ENCODE results near the gene TMEM233. TPM values are rescaled to one million over a fixed set of nuclear protein-coding genes. Genes with fewer than 3 reads are reported as not detected.
A peak's percentile ranks its signal among the peaks of the same experiment; 100 is the strongest.

Gene TMEM233
- total RNA-seq, 4 donors from 2014 or later: 25.2 to 89.1 (median 57.8) TPM

DNA sequence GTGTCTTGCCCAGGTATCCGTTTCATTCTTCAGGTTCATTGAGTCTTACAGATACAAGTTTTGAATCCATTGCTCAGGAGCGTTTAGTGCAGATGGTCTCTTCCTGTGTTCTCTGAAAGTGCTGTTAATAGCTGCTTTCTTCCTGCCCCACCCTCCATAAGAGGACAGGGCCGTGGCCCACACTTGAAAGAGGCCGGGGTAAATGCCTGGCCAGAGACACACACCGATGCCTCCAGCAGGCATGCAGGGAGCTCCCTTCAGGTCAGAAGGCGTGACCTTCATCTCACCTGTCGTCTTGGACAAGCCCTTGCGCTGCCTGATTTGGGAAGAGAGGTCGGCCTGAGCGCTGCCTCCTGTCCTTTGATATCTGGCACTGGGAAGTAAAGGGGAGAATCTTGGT lies 85.9 kb downstream of the TMEM233 start:
- Histone ChIP-seq H3K36me3 (peaks cover 7 to 78% of the 10 kb centered on the region in 2 donors), H3K4me3 (no peak overlapping the region), H3K4me1 (peaks cover 0 to 33% of the 10 kb centered on the region in 2 donors), H3K27ac (no peak overlapping the region), H3K27me3 (no peaks in the 10 kb centered on the region), H3K9me3 (no peaks in the 10 kb centered on the region)
- TF ChIP-seq POLR2A (IDR thresholded peaks at IDR 0.05): no peak
- TF ChIP-seq, protein P1, sequence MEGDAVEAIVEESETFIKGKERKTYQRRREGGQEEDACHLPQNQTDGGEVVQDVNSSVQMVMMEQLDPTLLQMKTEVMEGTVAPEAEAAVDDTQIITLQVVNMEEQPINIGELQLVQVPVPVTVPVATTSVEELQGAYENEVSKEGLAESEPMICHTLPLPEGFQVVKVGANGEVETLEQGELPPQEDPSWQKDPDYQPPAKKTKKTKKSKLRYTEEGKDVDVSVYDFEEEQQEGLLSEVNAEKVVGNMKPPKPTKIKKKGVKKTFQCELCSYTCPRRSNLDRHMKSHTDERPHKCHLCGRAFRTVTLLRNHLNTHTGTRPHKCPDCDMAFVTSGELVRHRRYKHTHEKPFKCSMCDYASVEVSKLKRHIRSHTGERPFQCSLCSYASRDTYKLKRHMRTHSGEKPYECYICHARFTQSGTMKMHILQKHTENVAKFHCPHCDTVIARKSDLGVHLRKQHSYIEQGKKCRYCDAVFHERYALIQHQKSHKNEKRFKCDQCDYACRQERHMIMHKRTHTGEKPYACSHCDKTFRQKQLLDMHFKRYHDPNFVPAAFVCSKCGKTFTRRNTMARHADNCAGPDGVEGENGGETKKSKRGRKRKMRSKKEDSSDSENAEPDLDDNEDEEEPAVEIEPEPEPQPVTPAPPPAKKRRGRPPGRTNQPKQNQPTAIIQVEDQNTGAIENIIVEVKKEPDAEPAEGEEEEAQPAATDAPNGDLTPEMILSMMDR (IDR thresholded peaks at IDR 0.05 in 4 of 5, conservative IDR thresholded peaks at IDR 0.05 in 1 of 5): no peak
- in situ Hi-C loops (cut with MboI; ENCODE audit: low sequenced_read_pairs in 4 of 4): no loop called here
- ATAC-seq (no peak), DNase-seq (no peak)
- intact Hi-C loops (cut with DNase I; ENCODE audit: low total_unique reads): no loop called here

DNA sequence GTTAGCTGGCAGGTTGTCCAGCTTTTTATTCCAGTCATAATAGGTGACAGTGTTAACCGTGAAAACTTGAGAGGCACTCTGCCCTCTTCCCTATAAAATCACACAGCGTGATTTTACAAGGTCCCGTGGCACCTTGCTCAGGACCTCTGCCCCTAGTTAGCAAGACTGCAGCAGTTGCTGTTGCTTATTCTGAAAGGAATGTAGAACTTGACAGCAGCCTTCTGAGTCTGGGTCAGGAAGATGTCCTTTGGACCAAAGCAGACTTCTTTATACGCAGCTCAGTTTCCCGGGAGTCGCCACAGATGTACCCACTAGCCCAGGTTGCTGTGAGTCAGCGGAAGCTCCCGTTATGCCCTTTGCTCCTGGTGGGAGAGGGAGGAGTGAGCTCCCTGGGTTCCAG lies 87.5 kb downstream of the TMEM233 start:
- intact Hi-C loops (cut with DNase I; ENCODE audit: low total_unique reads): no loop called here
- H3K9me3 ChIP-seq: no peaks in the 10 kb centered on the region
- H3K4me3 ChIP-seq: no peak overlapping the region
- H3K4me1 ChIP-seq: peaks cover 7 to 40% of the 10 kb centered on the region in 2 donors
- no peak for TF ChIP-seq POLR2A (IDR thresholded peaks at IDR 0.05)
- TF ChIP-seq, protein P1 (IDR thresholded peaks at IDR 0.05 in 4 of 5, conservative IDR thresholded peaks at IDR 0.05 in 1 of 5): no peak
- peaks cover 3 to 63% of the 10 kb centered on the region in 2 donors for H3K36me3 ChIP-seq
- ATAC-seq (no peak), DNase-seq (no peak)
- in situ Hi-C loops (cut with MboI; ENCODE audit: low sequenced_read_pairs in 4 of 4): no loop called here
- H3K27ac ChIP-seq: peak overlapping the region in 3 of 4 donors; percentile 11 to 65 (median 21)
- H3K27me3 ChIP-seq: no peaks in the 10 kb centered on the region

DNA sequence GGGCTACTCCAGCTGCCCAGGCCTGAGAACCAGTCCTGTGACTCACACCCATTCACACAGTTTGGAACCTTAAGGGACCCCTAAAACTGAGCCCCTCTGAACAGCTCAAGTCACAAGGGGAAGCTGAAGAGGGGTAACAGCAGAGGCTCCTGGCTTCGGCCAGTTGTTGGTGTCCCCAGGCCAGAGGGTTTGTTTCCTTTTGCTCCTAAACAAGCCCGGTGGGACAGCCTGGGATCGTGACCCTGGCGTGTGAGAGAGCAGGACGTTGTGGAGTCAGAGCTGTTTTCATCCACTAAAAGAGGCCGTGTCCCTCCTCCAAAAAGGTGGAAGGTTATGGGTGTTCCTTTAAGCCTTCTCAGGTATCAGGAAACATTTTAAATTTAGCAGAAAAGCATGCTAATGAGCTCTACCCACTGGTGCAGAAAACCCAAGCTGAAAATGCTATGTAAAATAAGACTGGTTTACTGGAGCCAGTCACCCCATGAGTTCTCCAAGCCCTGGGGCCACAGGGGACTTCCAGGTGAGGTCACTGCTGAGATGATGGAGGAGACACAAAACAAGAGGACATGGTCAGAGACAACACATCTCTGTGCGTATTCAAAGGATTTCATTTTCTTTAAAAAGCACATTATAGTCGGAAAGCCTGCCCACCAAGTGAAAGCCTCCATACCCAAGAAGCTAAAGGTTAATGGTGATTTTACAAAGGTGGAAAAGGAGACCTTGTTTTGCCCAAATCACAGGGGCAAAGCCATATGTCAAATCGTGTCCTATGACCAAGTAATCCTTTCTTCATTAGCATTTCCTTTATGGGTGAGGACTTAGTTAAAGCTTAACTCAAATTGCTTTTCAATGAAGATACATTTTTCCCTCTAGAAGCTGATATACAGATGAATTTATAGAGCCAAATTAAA lies 88.4 kb downstream of the TMEM233 start:
- Histone ChIP-seq H3K27ac (peak overlapping the region in 2 of 4 donors; percentile 21 to 65), H3K9me3 (no peaks in the 10 kb centered on the region), H3K27me3 (no peaks in the 10 kb centered on the region), H3K4me1 (peaks cover 7 to 42% of the 10 kb centered on the region in 2 donors), H3K36me3 (peaks cover 3 to 55% of the 10 kb centered on the region in 2 donors), H3K4me3 (no peak overlapping the region)
- in situ Hi-C loops (cut with MboI; ENCODE audit: low sequenced_read_pairs in 4 of 4) (no loop called here), intact Hi-C loops (cut with DNase I; ENCODE audit: low total_unique reads) (no loop called here)
- ATAC-seq (no peak), DNase-seq (no peak)
- no peak for TF ChIP-seq POLR2A (IDR thresholded peaks at IDR 0.05)
- TF ChIP-seq, protein P1 (IDR thresholded peaks at IDR 0.05 in 4 of 5, conservative IDR thresholded peaks at IDR 0.05 in 1 of 5): no peak

DNA sequence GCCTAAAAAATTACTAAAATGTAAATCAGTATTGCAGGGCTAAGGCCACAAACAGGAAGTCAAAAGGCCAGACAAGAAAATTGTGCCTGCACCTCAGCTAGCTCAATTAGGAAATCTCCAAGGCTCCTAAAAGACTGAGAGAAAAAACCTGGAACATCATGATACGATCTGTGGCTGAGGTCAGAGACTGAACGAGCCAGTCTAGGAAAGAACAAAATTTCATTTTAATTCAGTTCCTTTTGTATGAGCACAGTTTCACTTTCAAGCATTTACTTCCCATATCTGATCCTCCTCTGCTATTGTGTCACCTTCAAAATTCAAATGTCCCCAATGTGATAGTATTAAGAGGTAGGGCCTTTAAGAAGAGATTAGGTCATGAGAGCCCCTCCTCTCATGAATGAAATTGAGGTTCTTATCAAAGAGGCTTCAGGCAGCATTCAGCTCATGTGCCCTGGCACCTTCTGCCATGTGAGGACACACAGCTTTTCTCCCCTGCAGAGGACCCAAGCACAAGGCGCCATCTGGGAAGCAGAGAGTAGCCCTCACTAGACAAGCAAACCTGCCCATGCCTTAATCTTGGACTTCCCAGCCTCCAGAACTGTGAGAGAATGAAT lies 89.2 kb downstream of the TMEM233 start:
- intact Hi-C loops (cut with DNase I; ENCODE audit: low total_unique reads) (no loop called here), in situ Hi-C loops (cut with MboI; ENCODE audit: low sequenced_read_pairs in 4 of 4) (no loop called here)
- no peaks in the 10 kb centered on the region for H3K9me3 ChIP-seq
- peak overlapping the region; percentile 6 to 65 (median 19) for H3K27ac ChIP-seq
- no peak for DNase-seq
- H3K27me3 ChIP-seq: no peaks in the 10 kb centered on the region
- no peak for TF ChIP-seq POLR2A (IDR thresholded peaks at IDR 0.05)
- TF ChIP-seq, protein P1 (IDR thresholded peaks at IDR 0.05 in 4 of 5, conservative IDR thresholded peaks at IDR 0.05 in 1 of 5): no peak
- no peak overlapping the region for H3K4me3 ChIP-seq
- peaks cover 7 to 42% of the 10 kb centered on the region in 2 donors for H3K4me1 ChIP-seq
- ATAC-seq: peak; percentile 12 to 41
- H3K36me3 ChIP-seq: peaks cover 3 to 47% of the 10 kb centered on the region in 2 donors

Data from gastrocnemius medialis (tissue), 4 donors.